Measurements from ENCODE around the gene WDR55. TPM values are rescaled to one million over a fixed set of nuclear protein-coding genes. Genes with fewer than 3 reads are reported as not detected.

WDR55 gene
- polyA plus RNA-seq, 2 of the 4 experiments (the other 2 are of a cell fraction), result 23.3 to 36.2 TPM

DNA sequence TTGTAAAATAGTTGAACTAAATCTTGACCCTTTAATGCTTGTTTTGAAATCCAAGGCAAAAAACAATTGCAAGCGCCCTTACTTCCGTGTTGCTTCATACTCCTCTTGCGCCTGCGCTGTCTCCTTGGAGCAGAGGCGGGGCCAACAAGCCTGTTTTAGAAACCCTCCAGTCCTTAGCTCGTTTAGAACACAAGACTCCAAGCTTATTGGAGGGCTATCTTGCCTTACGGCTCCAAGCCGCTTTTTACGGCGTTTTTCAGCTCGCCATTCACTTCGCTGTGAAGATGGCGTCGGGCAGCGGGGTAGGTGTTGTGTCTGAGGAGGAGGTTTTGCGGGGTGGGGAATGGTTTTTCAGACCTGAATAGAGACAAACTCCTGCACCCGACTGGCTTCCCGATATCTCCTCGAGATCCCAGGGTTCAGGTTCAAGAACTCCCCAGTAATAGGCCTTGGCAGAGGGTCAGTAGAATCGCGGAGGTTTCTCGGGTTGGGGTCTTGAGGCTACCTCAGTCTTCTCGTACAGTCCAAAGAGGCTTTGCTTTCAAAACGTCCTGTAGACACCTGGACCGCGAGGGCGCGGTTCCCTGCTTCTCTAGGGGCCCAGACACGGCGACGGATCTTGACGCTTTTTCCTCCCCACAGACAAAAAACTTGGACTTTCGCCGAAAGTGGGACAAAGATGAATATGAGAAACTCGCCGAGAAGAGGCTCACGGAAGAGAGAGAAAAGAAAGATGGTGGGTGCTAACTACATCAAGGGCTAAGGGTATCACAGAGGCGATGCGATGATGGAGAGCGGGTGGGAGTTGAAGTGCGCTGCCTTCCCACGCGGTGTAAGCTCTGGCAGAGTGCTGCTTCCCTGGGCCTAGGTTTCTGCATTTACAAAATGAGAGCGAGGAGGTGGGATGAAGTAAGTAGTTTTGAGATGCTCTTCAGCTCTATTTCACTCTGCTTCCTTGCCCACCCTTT lies 35.8 kb downstream of the WDR55 start, which contains the start of gene ZMAT2 (continued):
- TF ChIP-seq CHD4 (IDR thresholded peaks at IDR 0.05; ENCODE audit: borderline replicate concordance) (no peak), HOXB13 (CRISPR knock-in tag; IDR thresholded peaks at IDR 0.05; ENCODE audit: low read depth) (no peak), CBX2 (IDR thresholded peaks at IDR 0.05; ENCODE audit: borderline replicate concordance, low read depth) (no peak), HMGXB4 (CRISPR knock-in tag; IDR thresholded peaks at IDR 0.05; ENCODE audit: borderline replicate concordance) (no peak), CBX8 (IDR thresholded peaks at IDR 0.05) (no peak), KDM5A (IDR thresholded peaks at IDR 0.05) (peak; percentile 91), MAFK (IDR thresholded peaks at IDR 0.05; ENCODE audit: partially characterized antibody) (no peak), FOSB (CRISPR knock-in tag; IDR thresholded peaks at IDR 0.05) (no peak), NR3C1 (IDR thresholded peaks at IDR 0.05) (no peak), RNF2 (IDR thresholded peaks at IDR 0.05; ENCODE audit: borderline replicate concordance, low read depth) (no peak), RFX5 (IDR thresholded peaks at IDR 0.05) (no peak), TFCP2L1 (CRISPR knock-in tag; IDR thresholded peaks at IDR 0.05) (no peak), ATOH8 (CRISPR knock-in tag; IDR thresholded peaks at IDR 0.05; ENCODE audit: low read depth) (no peak), FOXS1 (CRISPR knock-in tag; IDR thresholded peaks at IDR 0.05) (no peak), USF2 (IDR thresholded peaks at IDR 0.05) (no peak), ZC3H11A (IDR thresholded peaks at IDR 0.05) (no peak), E2F6 (IDR thresholded peaks at IDR 0.05; ENCODE audit: borderline replicate concordance, low read depth) (no peak)
- TF ChIP-seq, protein P1, sequence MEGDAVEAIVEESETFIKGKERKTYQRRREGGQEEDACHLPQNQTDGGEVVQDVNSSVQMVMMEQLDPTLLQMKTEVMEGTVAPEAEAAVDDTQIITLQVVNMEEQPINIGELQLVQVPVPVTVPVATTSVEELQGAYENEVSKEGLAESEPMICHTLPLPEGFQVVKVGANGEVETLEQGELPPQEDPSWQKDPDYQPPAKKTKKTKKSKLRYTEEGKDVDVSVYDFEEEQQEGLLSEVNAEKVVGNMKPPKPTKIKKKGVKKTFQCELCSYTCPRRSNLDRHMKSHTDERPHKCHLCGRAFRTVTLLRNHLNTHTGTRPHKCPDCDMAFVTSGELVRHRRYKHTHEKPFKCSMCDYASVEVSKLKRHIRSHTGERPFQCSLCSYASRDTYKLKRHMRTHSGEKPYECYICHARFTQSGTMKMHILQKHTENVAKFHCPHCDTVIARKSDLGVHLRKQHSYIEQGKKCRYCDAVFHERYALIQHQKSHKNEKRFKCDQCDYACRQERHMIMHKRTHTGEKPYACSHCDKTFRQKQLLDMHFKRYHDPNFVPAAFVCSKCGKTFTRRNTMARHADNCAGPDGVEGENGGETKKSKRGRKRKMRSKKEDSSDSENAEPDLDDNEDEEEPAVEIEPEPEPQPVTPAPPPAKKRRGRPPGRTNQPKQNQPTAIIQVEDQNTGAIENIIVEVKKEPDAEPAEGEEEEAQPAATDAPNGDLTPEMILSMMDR (IDR thresholded peaks at IDR 0.05), result no peak
- TF ChIP-seq, protein P2, sequence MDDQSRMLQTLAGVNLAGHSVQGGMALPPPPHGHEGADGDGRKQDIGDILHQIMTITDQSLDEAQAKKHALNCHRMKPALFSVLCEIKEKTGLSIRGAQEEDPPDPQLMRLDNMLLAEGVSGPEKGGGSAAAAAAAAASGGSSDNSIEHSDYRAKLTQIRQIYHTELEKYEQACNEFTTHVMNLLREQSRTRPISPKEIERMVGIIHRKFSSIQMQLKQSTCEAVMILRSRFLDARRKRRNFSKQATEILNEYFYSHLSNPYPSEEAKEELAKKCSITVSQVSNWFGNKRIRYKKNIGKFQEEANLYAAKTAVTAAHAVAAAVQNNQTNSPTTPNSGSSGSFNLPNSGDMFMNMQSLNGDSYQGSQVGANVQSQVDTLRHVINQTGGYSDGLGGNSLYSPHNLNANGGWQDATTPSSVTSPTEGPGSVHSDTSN (IDR thresholded peaks at IDR 0.05), result peak; percentile 22

- no peak for FAIRE-seq
- Histone ChIP-seq H3K4me2 (no peak overlapping the region), H3K9me3 (no peaks in the 10 kb centered on the region), H3K27ac (no peak overlapping the region), H3K4me3 (no peak overlapping the region), H3K4me1 (peaks cover 9% of the 10 kb centered on the region; the same call in 2 of the 3 replicates)
- ATAC-seq, result no peak
- 97% methylated on average over 4 of the region's 4 CpGs for WGBS (ENCODE audit: missing lambda C conversion rate)
- no peak for DNase-seq (ENCODE audit: low read depth in 1 of 2, low spot score in 1 of 2)
- ChIA-PET POLR2A (interaction anchor here (3.9 kb wide), 1 partner anchor 6 kb away, joined by 72 read pairs; the partner anchor contains the start of gene ZMAT2), CTCF (interaction anchor here (1.0 to 1.1 kb wide), 2 partner anchors 11 to 60 kb away, joined by 3 read pairs; partner anchors contain the start of genes IK and NDUFA2)
- TF ChIP-seq TP53 (CRISPR knock-in tag; IDR thresholded peaks at IDR 0.05) (no peak), RAD21 (conservative IDR thresholded peaks at IDR 0.05 in 1 of 2, IDR thresholded peaks at IDR 0.05 in 1 of 2) (no peak), CEBPB (IDR thresholded peaks at IDR 0.05) (no peak), CHD2 (IDR thresholded peaks at IDR 0.05; ENCODE audit: low read length, partially characterized antibody) (no peak), HMGXB4 (CRISPR knock-in tag; IDR thresholded peaks at IDR 0.05; ENCODE audit: borderline replicate concordance) (no peak), HOXB5 (CRISPR knock-in tag; IDR thresholded peaks at IDR 0.05) (no peak), CHD4 (IDR thresholded peaks at IDR 0.05; ENCODE audit: borderline replicate concordance) (no peak), RCOR1 (IDR thresholded peaks at IDR 0.05; ENCODE audit: low read depth, low read length) (no peak), USF2 (IDR thresholded peaks at IDR 0.05) (no peak), ATOH8 (CRISPR knock-in tag; IDR thresholded peaks at IDR 0.05; ENCODE audit: low read depth) (no peak)
Observed at GRCh38 chr5:140707812-140708211, 43.1 kb downstream of the WDR55 start.
